CD4-positive, alpha-beta T cell treated with Interleukin-6 at 100 ng/mL for 8 hours (primary cell): ENCODE results near the gene NHS.
"Not testable (repeated sequence)": the region's sequence is repeated elsewhere in the genome, so short reads cannot be mapped to it uniquely, and the experiment has no call there.

ENCODE experiments used
- DNase-seq: peaks from one replicate; pipeline ENCODE4 v3.0.0-alpha.2; 2020; ENCODE audit warnings: mixed read lengths, low spot score

Gene NHS

DNA sequence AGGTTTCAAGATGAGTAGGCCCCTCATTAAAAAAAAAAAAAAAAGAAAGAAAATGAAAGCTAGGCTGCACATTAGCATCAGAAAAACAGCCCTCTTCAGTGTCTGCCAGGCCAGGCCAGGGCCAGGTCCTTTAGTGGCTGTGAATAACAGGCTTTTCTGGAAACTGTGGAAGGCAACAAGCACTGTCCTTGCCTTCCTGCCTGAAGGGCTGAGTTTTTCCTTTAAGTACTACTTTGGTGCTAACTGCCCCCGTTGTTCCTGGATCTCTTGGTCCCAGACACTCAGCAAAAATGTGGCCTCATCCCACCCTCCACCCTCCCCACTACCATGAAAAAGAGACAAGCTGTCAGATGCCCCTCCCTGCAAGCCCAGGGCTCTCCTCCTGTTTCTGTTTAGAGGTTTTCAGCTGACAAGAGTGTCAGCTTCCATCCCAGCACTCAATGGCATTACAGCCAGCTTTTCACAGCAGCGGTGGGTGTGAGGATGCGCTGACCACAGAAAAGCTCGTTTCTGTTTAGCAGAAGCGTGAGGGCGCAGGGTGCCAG lies 174.2 kb downstream of the NHS start:
- DNase-seq = no peak

DNA sequence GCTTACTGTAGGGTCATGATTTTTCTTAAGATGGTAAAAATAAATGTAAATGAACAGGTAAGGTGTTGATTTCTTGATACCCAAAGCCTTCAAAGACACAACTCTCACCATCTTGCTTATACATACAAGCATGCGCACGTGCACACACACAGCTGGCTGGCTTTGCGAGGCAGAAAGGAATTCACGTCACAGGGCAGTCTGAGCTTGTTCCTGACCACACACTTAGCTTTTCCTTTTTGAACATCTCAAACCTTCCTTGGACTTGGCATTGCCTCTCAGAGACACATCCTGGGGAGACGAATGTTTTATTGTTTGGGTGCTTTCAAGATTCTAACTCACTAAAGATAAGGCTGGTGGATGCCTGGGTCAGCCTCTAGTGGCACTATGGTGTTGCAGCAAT lies 175.0 kb downstream of the NHS start:
- DNase-seq = no peak

DNA sequence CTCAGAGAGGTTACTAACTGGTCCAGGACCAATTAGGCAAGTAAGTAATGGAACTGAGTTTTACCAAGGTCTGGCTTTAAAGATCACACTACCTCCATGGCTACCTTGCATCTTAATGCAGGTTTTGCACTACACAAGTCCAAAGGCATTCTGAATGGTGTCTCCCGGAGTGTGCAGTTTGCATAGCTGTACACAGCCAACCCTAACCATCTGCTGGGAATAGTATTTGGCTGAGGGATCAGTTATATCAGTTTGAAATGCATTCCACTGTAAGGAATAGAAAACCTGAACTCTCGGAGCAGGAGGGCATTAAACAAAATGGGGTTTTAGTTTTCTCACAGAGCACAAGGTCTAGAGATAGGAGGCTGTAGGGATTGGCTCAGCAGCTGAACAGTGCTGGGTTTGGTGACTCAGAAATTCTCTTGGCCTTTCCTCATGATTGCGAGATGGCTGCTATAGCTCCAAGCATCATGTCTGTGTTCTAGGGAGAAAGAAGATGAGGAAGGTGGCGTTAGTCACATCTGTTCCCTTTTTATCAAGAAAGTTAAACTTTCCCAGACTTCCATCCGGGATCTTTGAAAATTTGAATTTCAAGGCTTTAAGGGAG lies 177.1 kb downstream of the NHS start:
- DNase-seq = no peak

DNA sequence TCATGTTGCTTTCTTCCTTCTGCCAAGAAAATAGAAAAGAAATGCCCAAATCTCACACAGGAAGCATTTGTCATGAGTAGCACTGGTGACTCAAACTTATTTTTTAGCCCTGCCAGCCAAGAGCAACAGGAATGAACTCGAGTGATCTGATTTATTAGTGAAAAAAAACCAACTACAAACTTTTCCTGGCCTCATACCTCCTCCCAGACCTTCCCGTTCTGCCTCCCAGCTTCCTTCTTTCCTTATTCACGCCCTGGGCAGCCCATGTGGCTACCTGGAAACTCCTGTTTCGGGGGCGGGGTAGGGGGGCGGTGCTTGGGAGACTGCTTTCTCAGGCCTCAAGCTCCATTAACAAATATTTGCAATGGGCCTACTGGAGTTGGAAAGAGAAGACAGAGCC lies 178.5 kb downstream of the NHS start:
- no peak for DNase-seq

DNA sequence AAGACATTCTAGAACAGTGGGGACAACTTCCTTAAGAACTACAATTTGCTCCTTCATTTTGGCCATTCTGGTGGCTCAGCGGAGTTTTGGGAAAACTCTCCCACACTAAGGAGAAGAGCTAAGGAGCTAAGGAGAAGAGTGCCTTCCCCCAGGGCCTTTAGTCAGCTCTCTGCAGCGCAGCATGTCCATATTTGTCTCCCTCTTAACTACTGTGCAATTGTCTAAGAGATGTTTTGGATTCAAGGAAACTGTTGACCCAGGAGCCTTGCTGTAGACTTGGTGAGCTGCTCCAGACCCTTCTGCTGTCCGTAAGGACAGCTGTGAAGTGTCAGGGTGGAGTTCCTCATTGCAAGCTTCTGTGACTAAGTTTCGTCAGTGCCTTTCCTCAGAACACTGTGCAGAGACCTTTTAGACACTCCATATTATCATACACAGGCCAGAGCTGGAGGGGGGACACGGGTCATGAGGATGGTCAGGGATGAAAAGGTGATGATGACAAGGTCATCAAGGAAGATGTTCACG lies 179.0 kb downstream of the NHS start:
- DNase-seq = no peak

DNA sequence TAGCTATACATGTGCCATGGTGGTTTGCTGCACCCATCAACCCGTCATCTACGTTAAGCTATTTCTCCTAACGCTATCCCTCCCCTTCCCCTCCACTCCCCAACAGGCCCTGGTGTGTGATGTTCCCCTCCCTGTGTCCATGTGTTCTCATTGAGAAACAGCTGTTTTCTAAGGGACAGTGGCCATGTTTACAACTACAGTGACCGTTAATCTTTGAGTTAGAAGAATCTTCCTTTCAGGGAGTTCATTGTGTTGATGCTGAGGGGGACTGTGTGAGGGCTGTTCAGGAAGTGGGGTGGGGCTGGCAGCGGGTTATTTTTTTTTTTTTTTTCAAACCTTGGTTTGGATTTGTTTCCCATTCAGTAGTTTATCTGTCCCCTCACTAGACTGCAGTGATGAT lies 179.9 kb downstream of the NHS start:
- DNase-seq = no peak

DNA sequence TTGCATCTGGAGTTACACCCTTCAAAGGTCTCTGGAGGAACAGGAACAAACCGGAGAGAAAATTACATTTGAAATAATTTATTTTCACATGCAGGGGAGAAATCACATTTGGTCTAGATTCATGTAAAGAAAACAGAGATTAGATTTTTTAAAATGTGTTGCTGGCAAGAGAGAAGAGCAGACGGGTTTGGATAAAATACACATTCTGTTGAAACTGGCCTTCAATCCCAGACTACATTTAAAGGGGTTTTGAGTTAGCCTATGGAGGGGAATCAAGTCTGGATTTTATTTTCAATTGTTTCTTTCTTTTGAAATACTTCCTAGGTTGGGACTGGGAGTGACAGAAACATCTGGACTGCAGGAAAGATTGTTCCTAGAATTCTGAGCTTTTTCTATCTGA lies 180.8 kb downstream of the NHS start:
- no peak for DNase-seq

DNA sequence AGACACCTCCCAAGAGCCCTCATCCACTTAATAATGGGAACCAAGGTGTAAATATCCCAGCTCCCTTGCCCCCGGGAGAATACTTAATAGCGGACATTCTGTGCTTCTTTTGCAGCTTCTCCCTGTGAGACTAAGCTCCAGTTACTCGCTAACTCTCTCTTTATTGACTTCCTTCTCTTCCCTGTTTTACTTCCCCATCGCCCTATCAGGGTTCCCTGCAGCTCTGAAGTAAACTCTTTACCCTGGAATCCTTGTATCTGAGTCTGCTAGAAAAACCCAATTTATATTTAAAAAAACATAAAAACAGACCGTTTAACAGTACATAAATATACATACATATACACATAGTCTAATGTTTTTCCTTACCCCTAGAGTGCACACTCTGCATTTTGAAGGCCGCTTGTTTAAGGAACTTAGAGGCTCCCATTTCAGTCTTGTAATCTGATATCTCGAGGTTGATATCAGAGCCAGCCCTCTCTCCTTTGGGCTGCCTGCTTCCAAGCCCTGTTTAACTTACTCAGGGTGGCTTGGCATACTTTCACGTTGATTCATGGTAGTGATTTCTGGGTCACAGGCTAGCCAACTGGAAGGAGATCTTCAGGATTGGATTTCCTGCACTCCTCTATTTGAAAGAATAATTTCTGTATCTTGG lies 184.9 kb downstream of the NHS start:
- DNase-seq = no peak

DNA sequence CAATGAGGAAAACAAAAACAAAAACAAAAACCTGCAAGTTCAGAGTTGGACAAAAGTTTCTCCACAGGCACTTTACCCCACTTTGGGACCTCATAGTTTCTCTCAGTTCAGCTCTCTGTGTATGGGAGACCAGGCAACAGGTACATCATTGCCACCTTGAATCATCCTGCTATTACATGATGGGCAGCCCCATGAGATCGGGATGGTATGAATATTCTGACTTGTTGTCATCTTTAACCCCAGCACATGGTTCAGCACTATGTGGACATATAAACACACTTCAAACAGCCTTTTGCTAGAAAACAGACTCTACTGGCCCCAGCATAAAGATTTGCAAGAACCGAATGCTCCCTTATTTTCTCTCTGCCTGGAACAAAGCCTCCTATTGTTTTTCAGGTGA lies 185.4 kb downstream of the NHS start:
- DNase-seq = no peak

DNA sequence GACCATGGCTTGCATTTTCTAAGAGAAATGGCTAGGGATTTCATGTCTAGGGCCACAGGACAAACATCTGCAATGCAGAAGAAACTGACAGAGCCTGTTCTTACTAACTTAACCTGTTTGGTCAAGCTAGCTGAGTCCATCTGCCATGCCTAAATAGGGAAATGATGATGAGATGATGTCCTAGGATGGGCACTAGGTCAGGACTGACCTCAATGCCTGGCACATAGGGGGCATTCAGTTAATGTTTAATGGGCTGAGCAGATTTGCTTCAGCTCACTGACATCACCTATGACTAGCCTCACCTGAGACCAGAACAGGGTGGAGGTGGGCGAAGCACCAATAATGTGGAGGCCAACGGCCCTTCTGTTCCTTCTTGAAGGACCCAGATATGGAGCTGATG lies 188.1 kb downstream of the NHS start:
- no peak for DNase-seq

DNA sequence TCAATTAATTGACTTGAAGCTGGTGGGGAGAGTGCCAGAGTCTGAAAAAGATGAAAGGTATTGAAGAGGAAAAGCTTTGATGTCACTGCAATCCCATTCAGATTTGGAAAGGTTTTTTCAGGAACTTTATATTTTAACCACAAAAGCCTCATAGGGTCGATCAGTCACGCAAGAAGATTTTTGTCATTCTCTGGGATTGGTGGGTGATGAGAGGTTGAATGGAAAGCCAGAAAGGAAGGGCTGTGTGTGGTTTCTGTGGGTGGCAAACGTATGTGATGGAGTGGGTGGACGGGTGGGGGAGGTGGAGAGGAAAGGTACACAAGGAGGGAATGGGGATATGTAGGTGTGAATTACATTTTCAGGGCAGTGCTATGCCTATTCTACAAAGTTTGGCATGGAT lies 188.5 kb downstream of the NHS start:
- DNase-seq = no peak

DNA sequence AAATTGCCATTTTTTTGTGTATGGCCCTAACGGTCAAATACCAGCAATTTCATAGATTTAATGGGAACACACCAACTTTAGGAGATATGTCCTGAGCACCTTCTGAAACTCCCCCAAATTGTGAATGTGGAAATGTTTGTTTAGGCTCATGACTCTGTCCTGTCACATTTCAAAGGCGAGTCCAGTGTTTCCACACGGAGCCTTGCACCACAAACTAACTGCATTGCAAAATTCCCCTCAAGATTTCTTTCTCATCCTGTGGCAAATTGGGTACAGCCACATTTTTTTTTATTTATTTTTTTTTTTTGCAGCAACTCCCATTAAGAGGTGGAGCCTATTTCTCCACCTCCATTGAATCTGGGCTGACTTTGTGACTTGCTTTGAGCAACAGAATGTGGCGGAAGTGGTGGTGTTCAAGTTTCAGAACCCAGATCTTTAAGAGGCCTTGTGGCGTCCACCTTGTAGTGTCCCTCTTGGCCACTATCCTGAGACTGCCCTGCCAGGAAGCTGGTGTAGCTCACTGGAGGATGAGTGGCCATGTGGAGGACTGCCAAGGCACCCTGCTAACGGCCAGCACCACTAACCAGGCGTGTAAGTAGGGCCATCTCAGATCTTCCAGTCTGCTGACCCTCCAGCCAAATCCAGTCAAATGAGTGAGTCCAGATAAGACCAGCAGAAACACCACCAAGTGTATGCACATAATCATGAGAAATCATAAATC lies 189.8 kb downstream of the NHS start:
- no peak for DNase-seq

DNA sequence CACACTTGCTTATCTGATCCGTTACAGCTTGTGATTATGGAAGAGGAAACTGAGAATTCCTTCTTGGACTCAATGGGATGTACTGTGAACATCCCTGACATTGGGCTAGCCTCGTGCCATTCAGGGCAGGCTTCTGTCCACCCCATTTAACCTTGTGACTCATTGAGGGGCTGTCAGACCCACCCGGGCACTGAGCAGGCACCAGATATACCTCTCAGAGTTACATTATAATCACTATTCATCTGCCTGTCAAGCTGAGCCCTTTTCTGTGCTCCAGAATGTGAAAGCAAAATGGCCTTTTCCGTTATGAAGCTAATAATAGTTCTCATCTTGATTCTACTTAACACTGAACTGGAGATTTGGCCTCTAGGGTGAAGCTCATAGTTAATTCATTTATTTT lies 191.7 kb downstream of the NHS start:
- no peak for DNase-seq

DNA sequence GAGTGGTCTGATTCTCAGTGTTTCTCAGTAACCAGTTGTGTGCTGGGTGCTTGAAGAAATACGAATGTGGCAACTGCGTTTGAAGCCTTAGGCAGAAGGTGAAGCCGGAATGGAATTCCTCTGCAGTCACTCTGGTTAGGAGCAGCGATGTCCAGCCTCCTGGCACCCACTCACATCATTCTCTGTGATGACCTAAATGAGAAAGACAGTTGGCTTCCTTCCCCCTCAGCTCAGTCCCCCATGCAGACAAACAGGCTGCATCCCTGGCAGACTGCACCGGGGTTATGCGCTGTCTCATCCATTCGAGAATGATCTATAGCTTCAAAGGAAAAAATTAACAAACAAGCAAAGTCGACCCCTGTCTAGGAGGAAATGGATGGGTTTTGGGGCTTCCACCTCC lies 192.2 kb downstream of the NHS start:
- DNase-seq = no peak

DNA sequence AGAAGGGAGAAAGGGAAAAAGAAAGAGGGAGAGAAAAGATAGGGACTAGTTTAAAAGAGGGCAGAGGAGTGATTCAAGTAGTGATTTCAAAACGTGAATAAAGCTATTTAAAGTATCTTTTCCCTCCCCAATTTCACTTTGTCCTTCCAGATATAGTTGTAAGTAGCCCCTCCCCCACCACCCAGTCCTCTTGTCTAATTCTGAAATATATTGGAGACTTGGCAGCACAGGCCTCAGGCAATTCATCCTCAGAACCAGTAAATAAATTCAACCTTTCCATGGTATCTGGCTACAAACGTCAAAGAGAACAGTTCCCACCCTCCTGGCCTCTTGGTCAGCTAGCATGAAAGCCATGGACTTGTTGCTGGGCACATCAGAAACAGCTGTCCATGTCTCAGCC lies 192.8 kb downstream of the NHS start:
- DNase-seq = no peak

DNA sequence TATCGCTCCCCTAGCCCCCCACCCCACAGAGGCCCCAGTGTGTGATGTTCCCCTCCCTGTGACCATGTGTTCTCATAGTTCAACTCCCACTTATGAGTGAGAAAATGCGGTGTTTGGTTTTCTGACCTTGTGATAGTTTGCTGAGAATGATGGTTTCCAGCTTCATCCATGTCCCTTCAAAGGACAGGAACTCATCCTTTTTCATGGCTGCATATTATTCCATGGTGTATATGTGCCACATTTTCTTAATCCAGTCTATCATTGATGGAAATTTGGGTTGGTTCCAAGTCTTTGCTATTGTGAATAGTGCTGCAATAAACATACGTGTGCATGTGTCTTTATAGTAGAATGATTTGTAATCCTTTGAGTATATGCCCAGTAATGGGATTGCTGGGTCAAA lies 193.8 kb downstream of the NHS start:
- not testable (repeated sequence) for DNase-seq

DNA sequence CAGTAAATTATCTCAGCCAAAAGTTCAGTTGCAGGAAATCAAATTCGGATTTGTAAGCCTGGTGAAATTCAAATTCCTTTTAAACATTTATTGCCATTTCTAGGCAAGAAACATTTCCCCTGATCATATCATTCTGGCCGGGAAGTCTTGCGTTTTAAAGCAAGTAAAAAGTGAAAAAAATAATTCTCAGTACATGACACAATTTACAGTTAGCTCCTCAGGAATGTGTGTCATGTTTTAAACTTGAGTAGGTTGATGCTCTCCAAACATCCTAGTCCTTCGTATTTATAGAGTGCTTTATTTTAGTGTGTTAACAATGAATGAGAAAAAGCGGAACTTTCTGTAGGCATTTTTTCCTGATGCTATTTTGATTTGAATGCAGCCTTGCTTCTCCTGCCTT lies 204.0 kb downstream of the NHS start:
- no peak for DNase-seq

DNA sequence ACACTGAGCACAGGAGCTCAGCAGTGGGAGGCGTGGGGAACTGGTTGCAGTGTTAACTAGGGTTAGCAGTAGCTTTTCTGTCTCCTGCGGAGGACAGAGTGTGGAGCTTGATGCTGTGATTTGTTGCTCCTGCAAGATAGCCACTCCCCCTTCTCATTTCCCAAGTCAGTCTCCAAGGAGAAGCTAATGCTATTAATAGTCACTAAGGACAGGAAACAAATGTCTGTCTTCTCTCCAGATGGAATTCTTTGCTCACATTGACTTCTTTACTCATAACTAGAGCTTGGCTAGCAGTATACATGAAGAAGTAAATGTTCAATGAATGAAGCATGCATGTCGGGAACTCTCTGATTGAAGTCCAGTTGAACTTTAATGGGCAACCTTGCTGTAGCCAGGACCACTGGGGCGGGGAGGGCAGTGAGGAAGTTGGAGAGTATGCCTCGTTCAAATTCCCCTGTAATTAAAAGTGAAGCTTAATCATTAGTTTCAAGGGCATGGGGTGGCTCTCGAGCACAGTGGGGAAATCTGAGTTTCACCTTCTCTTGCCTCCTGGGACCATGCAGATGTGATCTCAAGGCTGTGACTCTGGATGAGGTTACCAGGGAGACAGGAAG lies 205.6 kb downstream of the NHS start:
- DNase-seq = no peak

DNA sequence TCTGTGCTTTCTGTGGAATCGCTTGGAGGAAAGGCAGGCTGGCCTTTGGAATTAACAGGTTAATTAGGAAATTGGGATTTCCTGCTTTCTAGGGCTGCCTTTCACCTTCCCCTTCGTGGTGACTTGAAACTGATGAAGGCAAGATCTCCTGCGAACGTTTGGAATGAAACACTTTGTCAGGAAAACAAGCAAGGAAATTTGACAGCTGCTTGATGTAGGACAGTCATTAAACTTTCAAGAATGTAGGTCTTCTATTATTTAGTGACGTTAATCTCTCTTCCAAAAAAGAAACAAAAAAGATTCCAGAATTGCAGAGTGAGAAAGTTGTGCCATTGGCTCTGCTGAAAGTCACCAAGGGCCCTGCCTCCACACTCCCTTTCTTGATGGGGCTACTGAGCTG lies 206.6 kb downstream of the NHS start:
- DNase-seq = no peak

DNA sequence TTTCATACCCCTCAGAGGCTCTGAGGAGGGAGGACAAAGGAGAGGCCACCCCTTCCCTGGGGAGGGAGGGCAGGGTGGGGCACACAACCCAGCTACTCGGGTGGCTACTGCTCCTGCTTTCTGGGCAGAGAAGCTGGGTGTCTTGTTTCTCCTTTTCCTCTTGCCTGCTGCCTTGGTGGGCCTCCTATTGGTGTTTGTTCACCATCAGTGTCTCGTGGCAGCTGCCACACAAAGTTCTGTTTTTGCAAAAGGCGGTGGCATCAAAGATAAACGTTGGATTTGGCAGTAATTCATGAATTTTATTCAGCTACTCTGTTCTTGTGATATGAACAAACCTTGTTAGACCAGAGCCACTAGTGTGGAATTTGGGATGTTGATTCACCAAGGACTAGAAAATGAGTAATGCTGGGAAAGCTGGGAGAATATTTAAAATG lies 209.3 kb downstream of the NHS start:
- no peak for DNase-seq

DNA sequence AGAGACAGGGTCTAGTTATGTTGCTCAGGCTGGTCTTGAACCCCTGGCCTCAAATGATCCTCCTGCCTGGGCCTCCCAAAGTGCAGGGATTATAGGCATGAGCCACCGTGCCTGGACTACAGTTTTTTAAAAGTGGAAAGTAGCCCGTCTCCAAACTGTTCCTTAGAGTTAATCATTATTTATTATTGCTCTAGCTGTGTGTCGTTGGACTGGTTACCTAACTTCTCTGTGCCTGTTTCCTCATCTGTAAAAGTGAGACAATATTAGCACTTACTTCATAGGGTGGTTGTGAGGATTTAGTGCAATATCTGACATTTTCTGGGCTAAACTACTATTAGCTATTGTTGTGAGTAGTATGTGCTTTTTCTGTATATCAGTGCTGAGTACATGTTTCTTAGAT lies 210.0 kb downstream of the NHS start:
- DNase-seq = no peak

DNA sequence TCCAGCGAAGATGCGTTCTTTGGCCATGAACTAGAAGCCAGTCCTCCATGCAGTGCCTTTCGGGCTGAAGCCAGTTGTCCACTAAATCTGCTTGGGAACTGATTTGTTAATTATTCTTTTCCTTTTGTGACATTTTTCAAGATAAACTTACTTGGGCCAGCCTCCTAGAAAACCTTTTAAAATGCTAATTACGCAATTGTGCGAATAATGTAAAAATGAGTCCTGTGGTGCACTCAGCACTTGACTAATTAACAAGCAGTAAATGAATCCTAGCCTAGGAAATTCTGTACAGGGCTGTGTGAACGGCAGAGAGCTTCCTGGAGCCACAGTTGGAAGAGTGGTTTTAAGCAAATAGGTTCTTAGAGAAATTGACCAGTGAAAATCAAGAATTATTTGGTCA lies 212.4 kb downstream of the NHS start:
- no peak for DNase-seq

DNA sequence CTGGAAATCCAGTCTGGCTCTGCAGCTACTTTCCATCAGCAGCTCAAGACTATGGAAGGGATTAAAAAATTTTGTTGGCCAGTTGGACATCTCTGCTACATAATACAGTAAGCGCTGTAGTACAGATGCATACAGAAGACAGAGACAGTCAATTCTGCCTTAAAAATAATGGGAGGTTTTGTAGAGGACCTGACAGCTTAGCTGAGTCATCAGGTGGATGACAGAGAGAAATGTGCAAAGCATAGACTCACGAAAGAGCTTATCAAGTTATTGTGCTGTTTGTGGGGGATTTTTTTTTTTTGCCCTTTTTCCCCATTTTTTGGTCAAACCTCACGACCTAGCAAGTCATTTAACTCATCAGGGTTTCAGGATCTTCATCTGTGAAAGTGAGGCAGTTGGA lies 213.3 kb downstream of the NHS start:
- no peak for DNase-seq
